Measurements from ENCODE around the gene TMEM164.

TMEM164 gene

DNA sequence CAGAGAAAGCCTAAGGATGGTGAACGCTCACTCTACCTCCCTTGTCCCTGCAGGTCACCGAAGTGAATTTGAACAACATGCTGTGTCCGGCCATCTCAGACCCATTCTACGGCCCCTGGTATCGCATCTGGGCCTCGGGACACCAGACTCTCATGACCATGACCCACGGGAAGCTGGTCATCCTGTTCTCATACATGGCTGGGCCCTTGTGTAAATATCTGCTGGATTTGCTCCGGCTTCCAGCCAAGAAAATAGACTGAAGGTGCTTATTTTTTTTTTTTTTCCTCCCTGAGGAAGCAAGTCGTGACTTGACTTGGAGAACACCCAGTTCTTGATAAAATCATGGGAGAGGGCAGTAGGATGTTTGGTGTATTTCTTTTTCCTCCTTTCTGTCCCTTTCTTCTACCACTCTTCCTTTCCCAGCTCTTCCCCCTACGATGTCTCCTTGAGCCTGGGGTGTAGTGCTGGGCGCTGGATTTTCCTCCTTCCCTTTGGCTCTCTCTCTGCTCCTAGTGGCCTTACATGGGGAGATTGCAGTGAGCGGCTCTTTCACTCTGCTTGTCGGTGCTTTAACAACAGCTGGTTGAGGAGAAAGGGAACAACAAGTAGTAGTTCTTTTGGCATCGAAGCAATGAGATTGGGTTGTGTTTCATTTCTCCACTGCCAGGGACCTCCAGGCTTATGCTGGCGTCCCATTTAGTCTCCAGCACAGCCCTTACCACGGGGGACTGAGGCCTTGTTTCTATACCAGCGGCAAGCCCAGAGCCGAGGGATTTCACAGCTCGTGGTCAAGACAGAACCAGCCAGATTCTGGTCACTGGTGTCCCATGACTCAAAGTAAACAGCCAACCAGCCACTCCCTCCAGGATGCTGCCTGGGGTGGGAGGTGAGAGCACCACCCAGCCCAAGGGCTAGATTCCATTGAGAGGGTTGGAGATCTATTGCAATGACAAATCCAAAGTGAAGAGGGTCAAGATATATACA is 170.6 kb downstream of the TMEM164 start:
- DNase-seq: no peak

DNA sequence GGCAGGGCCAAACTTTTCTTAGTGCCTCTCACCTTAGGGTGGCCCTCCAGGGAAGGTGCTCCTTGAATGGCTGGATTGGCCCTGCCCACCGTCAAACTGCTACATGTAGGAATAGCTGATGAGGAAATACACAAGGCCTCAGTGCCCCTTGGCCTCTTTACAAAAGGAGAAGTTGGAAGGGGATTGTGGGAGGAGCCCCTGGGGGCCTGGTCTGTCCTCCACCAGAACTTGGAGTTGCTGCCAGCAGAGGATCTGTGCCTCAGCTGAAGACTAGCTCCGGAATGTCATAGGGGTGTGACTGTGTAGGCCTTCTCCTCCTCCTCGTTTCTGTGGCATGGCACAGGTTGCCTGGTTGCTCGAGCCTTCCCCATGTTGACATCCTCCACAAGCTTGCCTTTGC is 172.2 kb downstream of the TMEM164 start:
- no peak for DNase-seq

DNA sequence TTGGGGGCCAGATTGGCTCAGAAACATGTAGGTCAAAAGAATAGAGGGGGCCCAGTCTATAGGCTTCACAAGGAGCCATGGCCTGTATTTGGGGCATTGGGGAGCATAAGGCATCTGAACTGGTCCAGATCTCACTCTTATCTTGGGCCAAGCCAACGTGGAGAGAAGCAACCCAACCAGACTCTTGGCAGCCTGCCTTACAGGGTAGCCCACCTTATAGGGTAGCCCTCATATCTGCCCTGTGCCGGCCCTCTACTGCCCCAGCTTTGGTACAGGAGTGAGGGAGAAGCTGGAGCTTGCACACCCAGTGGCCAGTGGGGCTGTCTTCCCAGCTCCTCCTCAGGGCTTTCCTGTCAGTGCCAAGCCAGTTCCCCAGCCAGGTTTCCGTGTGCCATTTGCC is 172.8 kb downstream of the TMEM164 start:
- DNase-seq: no peak

DNA sequence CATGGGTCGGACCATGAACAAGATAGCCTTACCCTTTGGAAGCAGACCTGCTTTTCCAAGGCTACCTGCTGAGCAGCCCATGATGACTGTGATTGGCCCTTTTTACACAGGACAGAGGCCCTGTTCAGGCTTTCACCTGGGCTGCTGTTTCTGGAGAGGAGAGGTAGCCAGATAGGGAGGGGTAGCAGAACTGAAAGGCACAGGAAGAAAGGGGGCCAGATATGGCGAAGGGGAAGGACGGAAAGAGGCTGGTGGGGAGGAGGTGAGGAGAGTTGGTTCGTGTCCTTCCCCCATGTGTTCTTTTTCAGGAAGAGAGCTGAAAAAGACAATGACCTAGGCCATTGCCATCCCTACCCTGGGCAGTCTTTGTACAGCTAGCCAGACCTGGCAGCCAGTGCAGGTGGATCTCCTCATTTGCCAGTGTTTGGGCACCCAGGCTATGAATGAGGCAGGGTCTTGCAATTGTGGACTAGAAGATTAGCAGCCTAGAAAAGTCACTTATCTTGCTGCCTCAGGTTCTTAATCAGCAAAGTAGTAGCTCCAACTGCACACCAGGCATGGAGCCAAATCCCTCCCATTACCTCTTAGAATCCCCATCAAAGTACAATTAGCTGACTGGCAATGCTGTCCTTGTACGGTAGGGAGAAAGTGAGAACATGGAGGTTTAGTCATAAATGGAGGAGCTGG is 175.4 kb downstream of the TMEM164 start:
- peak; percentile 2 for DNase-seq

DNA sequence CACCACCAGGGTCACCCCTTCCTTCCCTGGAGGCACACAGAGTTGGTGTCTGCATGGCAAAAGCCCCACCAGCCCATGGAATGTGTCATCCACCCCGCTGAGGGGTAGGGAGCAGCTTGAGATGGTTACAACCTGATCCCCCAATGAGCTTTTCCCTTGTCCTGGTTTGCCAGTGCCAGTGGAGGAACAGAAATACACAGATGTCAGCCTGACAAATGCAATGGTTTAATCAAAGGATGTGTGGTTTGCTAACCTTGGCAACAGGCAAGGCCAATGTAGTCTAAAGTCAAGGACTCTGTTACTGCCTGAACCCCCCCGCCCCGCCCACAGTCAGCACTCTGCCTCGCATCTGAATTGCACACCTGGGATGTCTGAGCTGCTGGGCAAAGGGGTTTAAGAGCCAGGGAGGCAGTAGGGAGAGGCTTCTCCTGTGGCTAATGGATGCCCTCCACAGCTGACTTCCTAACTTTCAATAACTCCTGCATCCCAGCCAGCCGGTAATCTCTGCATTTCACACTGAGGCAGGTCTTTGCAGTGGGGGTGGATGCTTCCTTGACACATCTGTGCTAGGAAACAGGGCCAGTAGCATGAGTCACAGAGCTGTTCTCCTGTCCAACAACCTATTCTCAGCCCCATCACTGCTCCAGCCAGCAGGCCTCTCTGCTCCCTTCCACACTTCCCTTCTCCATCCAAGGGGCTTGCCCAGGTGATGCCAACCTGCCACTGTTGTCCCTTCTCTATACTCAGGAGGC is 177.4 kb downstream of the TMEM164 start:
- DNase-seq: no peak

DNA sequence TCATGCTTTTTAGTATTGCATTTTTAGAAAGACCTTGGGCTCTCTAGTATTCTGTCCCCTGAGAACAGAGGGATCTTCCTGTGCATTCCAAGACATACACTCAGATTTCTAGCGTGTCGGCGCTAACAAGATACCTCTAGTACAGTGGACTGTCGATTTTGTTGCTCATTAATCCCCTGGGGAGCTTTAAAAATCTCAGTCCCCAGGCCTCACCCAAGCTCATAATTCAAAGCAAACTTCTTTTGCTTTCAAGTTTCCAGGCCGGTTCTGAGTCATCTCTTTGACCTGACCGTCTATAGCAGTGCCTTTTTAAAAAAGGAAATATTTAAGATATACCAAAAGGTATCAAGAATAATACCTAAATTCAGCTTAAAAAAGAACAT is 178.0 kb downstream of the TMEM164 start:
- no peak for DNase-seq

DNA sequence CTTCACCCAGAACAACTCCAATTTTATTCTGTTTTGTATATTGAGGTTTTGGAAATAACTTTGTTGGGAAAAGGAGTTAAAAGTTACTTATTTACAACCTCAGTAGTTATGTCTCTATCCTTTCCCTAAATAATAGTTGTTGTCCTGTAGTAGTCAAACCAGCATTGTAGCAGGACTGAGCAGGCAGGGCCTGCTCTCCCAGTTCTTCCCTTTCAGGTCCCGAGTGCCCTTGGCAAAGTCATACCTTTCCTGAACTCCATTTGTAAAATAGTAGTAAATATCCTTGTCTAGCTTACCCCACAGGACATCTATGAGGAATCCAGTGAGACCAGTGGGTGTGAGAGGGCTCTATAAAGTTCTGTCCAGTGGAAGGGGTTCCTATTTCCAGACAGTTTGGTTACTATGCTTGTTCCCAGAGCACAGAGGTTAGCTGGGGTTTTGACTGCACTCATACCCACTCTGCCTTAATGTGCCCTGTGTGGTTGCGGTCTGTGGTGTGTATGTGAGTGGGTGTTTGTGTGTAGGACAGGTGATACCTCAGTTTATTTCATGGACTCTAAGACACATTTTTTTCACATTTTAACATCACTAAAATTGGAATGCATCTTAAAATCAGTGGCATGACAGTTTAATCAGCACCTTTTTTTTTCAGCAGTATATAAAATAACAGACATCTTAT is 178.7 kb downstream of the TMEM164 start:
- DNase-seq: no peak

DNA sequence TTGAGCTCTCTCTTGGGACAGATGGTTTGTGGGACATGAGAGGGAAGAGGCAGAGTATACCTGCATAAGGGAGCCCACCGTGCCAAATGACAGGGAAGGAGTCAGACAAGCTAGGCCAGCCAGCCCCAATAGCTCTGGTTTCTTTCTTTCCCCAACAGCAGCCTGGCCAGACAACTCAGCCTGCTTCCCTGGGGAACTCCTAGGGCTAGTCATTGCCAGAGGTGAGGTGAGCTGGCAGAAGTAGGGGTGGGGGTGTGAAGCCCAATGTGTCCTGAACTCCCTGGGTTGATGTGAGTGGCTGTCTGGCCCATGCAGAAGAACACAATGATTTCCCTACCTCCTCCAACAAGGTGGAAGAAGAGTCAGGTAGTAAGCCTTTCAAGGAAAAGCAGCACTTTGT is 179.4 kb downstream of the TMEM164 start:
- no peak for DNase-seq

DNA sequence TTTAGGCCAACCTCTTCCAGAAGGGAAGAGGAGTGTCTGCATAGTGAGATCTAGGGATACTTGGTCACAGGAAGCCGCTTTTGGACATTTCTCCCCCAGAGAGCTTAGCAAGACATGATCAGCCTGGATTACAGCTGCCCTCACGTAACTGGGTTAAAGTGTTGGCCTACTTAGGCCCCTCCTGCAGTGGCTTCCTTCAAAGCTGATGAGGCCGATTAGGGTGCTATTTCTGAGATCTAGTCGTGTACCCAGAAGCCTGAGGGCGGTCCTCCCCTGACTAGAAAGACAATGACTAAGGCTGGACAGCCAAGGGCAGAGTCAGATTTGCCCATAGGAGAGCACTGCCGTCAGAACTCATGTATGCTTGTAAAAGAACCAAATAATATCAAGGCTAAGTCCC is 180.0 kb downstream of the TMEM164 start:
- no peak for DNase-seq

DNA sequence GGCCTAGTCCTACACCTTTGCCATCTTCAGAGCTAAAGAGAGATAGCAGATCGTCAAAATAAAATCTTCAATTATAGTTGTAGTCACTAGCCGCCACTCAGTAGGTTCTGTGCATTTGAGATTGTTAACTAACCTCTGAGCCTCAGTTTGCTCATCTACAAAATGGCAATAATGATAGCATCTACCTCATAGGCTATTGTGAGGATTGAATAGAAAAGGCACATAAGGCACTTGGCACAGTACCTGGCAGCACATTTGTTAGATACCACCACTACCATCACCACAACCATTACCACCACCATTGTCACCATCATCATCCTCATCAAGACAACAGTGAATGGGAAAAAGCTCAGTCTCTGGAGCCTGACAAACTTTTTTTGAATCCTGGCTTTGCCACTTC is 180.4 kb downstream of the TMEM164 start:
- no peak for DNase-seq

DNA sequence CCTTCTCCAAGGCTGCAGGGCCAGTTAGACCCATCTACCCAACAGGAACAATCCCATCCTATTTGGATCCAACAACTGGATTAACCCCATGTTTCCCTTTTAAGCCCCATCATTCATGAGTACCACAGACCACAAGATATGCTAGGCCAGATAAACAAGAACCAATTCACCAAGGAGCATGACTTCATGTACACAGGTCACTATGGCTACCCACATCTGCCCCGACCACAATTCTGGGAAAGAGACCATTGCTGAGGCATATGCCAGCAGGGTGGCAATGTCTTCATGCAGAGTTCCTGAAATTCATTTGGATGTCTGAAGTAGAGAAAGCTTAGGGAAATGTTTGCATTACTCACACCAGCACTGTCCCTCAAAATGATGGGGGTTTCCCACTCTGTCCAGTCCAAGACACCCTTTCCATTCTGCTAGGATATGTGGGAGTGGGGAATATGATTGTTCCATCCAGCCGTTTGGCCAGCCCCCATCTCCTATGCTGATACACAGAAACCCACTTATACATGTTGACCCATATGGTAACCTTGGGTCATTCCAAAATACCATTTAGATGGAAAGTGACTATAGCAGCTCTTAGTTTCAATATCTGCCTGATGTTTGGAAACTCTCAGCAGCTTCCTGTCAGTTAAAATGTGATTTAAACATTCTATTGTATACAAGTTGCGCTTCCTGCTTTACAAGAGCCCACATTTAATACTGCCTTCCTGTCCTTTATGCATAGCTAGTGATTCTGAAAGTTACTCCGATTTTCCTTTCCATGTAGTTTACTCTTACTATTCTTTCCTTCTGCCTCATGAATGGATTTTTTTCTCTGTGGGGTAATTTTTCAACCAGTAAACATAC is 186.0 kb downstream of the TMEM164 start:
- no peak for DNase-seq

DNA sequence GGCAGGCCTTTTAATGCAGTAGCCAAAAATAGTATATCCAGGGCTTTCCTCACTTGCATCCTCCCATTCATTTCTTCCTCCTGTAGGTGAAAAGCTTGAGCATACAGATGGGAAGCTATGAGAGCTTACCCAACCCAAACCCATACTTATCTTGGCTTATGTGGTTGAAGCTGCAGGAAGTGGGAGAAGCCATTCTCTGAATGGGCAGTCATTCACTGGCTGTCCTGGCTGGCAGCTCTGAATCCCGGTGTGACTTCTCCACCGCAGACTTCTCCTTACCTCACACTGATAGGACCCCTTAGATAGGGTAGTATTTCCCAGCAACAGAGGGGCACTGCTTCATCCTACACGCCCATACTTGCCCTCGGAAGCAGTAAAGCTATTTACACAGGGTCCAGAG is 189.6 kb downstream of the TMEM164 start:
- no peak for DNase-seq

DNA sequence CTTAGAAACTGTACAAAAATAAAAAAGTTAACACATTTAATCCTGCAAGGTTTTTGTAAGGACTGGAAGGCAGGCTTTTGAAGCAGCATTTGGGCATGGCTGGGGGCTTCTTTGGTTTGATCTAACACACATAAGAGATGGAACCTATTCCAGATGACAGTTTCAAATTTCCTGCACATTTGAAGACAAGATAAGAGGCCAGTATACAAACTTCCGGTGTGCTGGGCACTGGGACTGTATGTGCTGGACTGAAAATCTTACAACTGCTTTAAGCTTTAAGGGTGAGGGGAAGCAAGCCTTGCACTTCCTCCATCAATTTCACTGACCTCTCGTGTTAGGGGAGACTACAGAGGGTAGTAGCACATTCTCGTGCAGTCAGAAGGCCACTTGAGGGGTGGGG is 192.1 kb downstream of the TMEM164 start:
- no peak for DNase-seq

DNA sequence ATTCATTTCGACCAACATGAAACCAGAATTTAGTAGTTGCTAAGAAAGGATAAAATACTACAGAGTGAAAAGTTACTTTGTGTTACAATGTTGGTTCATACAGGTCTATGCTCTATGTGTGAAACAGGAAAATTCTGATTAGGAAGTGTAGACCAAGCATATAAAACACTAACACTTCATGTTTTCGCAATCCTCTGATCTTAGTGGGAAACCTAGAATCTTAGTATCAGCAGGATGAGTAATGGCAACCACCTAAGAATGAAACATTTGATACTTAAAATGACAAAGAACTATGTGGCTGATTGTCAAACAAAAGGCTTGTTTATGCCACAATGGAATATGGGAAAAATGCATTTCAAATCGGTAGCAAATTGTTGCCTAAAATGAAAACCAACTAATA is 198.9 kb downstream of the TMEM164 start:
- no peak for DNase-seq

DNA sequence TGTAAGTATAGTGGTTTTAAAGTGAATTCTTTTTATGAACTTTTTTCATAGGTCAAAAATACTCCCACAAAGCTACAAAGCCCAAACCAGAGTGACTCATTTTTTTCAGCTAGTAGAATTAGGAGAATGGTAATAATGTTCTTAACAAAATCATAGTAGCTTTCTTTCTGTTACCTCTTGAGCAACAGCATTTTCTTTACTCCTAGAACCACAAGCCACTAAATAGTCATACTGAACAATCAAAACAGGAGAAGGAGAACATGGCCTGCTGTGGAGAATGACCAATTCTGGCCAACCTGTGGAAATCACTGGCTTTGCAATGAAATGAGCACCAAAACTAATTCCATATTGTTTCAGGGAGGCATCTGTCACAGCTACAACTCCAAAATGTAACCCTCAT is 202.1 kb downstream of the TMEM164 start:
- no peak for DNase-seq

DNA sequence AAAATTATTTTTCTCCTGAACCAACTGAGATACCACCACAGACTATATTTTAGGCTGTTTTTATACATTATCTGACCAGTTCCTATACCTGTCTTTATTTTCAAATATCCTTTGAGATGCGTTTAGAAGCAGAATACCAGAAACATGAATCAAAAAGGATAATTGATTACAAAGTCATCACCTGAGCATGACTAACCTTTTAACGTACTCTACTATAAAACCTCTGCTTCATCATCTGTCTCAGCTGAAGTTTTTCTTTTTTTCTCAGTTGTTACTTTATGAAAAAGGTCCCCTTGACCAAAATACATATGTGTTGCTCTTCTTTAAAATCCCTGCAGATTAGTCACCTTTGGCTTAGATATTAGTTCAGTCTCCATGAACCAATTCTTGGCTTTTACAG is 205.2 kb downstream of the TMEM164 start:
- no peak for DNase-seq

DNA sequence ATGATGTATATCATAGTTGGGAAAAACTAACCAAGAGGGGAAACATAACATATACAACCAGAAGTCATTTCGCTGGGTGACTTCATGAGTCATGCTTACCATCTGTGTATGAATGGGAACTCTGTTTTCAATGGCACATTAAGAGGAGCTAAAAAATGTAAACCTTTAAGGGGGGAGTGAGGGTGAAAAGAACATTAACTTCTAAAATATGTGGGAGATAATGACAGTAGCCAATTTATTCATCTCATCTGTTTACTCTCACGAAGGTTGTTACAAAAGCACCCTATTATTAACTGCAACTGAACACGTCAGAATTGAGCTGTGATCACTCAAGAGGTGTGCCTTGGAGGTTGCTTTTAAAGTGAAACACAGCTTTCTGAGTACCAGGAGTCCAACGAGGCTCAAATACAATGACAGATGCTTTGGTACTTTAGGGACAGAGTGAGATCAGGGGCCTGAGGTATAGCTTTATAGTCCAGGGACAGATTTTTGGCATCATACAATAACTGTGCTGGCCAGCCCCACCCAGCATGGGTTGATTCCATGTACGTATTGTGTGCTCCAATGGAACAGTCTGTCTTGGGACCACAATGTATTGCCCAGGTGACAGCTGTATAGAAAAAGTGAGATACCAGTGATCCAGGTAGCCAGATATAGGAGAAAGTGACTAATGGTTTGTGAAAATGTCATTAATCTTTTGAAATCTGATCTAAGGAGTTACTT is 207.7 kb downstream of the TMEM164 start:
- peak; percentile 5 for DNase-seq

DNA sequence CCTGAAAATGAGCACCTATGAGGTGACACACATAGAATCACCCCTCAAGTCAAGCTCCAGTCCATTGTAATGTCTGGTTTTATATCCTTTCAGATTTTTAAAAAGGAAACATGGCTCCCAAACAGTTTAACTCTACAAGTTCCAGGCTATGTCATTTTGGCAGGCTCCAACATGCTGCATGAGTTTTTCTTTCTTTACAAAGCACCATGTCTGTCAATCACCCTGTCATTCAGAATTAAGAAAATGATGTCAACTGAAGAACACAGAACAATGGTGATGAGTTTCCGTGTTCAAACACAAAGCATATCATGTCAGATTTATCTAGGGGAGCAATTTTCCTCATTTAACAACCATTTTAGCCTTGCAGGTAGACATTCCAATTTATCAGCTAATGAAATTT is 208.4 kb downstream of the TMEM164 start:
- no peak for DNase-seq

DNA sequence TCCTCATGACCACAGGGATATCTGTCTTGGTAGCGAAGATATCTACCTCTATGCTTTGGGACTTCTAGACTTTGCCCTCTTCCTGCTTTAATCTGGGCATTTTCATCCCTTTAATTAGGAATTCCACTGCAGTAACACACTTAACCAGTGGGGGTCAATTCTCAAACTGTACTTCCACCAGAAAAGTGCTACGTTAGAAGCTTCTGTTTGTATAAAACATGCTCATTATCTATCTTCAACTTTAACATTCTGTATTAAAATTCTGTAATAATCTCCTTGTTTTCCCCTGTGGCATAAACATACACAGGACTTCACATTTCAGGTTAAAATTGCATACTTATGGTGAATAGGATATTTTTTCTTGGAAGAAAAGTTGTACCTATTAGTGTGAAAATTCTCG is 209.4 kb downstream of the TMEM164 start:
- no peak for DNase-seq

DNA sequence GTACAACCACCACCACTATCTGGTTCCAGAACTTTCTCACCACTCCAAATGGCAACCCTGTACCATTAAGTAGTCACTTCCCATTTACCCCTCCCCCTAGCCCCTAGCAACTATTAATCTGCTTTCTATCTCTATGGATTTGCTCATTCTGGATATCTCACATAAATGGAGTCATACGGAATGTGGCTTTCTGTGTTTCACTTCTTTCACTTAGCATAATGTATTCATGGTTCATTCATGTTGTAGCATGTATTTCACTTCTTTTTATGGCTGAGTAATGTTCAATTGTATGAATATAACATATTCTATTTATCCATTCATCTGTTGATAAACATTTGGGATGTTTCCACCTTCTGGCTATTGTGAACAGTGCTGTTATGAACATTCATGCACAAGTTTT is 210.3 kb downstream of the TMEM164 start:
- no peak for DNase-seq

DNA sequence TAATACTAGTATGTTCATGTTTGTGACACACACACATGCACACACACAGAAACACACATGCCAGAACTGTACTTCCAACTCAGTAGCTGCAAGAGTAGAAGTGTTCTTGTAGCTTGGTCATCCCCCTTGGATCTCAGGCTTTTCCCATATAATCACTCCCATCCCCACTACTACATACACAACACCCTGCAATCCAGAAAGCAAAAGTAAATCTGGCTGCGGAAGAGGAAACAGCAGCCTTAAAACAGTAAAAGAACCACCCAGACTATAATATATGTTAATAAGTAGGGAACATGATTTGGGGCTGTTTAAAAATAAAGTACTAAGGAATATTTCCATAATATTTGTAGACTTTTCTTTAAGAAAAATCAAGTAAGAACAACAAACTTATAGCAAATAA is 211.8 kb downstream of the TMEM164 start:
- DNase-seq: no peak

Data from NCI-H1092 treated with DMSO at 0.1 percent for 48 hours (cell line).